GM04504 (cell line): Measurements from ENCODE around the gene SLC5A2.
"Not testable (repeated sequence)": the region's sequence is repeated elsewhere in the genome, so short reads cannot be mapped to it uniquely, and the experiment has no call there.

Experiments used
- DNase-seq: peaks from one replicate; pipeline ENCODE4 v3.0.0-alpha.2; 2012; ENCODE audit warnings: low read depth

The SLC5A2 gene

DNA sequence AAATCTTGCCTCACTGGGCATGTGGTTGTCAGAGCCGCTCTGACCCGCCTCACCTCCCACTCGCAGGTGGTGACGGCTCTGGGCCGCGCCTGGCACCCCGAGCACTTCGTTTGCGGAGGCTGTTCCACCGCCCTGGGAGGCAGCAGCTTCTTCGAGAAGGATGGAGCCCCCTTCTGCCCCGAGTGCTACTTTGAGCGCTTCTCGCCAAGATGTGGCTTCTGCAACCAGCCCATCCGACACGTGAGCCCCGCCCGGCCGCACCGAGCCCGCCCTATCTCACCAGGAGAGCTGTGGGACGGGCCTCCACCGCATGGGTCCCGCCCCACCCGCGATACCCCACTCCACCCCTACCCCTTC lies 7.0 kb upstream of the SLC5A2 start:
- no peak for DNase-seq

DNA sequence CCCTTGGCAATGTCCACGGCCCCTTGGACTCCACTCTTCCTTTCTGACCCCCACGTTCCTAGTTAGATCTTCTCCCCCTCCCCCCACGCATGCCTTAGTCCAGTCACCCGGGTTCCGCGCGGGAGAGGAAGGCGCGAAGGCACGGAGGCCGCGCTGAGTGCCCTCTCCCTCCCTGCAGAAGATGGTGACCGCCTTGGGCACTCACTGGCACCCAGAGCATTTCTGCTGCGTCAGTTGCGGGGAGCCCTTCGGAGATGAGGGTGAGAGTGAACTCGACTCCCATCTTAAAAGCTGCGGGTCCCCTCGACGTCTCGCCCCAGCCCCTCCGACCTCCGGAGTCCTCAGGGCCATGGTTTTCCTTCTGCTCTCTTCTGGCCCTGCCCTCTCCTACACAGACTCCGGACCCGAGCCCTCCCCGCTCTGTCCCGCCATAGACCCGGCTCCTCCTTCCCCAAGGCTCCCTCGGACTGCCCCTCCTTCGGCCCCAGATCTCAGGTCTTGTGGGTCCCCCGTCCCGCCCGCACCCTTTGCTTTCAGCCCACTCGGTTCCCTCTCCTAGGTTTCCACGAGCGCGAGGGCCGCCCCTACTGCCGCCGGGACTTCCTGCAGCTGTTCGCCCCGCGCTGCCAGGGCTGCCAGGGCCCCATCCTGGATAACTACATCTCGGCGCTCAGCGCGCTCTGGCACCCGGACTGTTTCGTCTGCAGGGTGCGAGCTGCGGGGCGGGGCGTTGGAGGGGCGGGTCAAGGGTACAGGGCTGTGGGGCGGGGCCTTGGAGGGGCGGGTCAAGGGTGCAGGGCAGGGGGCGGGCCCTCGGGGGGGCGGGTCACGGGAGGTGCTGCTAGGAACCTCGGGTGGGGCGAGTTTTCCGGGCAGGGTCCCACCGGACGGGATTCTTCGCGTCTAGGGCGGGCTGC lies 6.4 kb upstream of the SLC5A2 start:
- DNase-seq: no peak

DNA sequence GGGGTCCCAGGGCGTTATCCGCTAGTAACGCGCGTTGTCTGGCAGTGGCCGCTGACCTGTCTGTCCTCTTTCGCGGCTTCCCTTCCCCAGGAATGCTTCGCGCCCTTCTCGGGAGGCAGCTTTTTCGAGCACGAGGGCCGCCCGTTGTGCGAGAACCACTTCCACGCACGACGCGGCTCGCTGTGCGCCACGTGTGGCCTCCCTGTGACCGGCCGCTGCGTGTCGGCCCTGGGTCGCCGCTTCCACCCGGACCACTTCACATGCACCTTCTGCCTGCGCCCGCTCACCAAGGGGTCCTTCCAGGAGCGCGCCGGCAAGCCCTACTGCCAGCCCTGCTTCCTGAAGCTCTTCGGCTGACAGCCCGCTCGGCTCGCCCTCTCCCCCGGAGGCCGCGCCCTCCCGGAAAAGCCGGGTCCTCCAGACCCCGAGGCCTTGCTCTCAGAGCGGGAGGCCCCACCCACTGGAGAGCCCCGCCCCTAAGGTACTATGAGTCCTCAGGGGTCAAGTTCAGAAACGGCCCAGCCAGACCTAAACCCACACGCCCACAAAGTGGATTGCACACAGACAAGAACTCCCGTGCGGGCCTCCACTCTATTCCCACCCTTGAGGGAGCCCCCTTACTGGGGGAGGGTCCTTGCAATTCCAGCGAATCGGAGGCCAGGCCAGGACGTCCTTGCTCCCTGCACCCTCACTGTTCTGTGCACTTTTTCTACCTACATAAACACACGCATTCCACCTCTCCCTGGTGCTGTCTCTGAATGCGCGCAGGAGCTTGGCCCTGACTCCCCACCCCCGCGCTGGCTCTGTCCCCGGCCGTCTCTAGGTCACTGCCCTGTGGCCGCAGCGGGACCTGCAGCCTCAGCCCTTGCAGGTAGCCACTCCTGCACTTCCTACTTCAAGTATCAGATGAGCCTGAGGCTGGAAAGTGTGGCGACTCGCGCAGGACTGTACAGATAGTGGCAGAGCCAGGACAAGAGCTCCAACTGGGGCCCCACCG lies 5.4 kb upstream of the SLC5A2 start:
- no peak for DNase-seq

DNA sequence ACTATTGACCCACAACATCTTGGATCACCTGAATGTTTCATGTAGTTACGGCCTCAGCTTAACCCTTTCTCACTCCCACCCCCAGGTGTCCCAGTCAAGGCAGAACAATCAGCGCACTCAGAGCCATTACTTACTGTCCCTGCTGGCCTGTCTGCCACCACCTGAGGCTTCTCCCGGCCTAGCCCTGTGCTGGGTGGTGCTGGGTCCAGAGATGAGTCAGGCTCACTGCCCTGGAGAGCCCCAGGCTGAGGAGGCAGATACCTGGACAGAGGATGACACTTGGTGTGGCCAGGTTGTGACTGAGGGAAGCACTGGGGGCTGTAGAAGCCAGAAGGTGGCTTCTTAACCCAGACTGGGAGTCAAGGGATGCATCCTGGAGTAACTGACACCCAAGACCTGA lies 4.0 kb upstream of the SLC5A2 start:
- DNase-seq: no peak

DNA sequence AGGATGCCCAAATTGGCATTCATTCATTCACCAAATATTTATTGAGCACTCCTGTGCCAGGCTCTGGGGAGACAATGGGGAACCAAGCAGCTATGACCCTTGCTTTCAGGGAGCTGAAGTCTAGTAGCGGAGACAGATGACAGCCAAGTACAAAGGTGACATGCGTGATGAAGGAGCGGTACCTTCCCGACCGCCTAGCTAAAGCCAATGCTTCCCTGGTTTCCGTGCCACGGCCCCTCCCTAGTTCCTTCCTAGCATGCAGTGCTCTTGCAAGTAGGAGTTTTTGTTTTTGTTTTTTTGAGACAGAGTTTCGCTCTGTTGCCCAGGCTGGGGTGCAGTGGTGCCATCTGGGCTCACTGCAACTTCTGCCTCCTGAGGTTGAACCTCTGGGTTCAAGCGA lies 3.2 kb upstream of the SLC5A2 start:
- DNase-seq: no peak

DNA sequence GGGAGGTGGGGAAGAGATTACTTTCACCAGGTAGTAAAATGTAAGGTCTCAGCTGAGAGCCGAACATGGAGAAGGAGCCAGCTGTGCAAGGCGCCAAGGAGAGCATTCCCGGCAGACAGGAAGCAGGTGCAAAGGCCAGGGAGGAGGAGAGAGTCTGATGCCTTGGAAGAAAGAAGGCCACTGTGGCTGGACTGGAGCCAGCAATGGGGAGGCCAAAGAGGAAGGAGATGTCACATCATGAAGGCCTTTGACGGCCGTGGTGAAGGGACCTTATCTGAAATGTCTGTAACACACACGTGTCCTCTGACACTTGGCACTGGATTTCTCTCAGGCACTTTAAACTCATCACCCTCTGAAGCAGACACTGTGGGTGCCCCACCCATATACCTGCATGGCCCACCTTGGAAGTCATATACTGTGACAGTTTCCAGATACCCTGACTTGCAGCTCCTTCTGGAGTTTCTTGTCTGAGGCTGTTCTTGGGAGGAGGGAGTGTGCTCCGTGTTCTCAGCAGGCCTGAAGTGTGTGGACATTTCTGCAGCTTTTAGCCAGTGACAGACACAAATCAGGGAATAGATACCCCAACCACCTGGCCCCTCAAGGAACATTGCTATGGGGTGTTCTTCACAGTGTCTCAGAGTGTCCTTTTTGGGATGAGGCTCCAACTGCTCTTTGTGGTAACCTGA lies 1.9 kb upstream of the SLC5A2 start:
- DNase-seq: no peak

DNA sequence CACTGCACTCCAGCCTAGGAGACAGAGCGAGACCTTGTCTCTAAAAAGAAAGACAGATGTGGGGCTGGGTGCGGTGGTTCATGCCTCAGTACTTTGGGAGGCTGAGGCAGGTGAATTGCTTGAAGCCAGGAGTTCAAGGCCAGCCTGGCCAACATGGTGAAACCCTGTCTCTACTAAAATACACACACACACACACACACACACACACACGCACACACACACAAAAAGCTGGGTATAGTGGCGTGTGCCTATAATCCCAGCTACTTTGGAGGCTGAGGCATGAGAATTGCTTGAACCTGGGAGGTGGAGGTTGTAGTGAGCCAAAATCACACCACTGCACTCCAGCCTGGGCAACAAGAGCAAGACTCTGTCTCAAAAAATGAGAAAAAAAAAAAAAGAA lies 1.1 kb downstream of the SLC5A2 start:
- DNase-seq: not testable (repeated sequence)

DNA sequence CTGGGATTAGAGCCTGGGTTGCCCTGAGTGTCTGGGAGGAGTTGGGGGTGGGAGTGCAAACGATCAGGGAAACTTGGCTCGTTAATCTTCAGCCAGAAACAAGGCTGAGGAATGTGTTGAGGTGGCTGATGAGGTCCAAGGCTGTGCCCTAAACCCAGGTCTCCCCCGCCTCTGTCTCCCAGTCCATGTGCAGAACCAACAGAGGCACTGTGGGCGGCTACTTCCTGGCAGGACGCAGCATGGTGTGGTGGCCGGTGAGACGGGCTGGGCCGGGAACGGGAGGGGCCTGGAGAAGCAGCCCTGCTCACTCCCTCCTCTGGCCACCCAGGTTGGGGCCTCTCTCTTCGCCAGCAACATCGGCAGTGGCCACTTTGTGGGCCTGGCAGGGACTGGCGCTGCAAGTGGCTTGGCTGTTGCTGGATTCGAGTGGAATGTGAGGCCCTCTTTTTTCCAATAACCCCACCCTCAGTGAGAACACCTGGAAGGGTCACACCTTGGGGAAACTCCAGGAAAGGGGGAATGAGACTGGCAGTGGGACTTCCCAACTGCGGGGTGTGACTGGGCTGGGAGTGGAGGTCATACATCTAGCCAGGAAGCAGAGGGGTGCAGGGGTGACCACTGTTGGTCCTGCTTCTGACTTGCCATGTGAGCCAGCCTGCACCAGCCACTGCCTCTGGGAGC lies 1.7 kb downstream of the SLC5A2 start:
- no peak for DNase-seq

DNA sequence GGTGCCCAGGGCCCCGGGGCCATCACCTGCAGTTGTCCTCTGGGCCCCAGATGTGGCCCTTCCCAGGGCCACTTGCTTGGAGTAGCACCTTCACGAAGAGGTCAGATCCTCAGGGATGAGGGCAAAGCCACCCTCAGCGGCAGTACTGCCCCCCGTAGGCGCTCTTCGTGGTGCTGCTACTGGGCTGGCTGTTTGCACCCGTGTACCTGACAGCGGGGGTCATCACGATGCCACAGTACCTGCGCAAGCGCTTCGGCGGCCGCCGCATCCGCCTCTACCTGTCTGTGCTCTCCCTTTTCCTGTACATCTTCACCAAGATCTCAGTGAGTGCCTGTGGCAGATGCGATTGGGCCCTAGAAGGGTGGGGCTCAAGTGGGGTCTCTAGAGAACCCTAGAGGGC lies 2.6 kb downstream of the SLC5A2 start:
- no peak for DNase-seq

DNA sequence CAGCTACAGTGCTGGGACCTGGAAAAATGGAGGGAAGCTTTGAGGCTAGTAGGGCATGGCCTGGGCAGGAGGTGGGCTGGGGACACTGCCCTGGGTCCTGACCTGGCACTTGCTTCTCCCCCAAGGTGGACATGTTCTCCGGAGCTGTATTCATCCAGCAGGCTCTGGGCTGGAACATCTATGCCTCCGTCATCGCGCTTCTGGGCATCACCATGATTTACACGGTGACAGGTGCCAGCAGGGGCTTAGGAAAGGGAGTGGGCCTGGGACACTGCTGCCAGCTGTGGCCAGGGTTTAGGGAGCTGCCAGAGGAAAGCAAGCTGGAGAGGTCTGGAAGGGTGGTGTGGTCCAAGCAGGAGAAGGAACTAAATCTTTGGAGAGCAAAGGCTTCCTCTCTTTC lies 3.1 kb downstream of the SLC5A2 start:
- no peak for DNase-seq

DNA sequence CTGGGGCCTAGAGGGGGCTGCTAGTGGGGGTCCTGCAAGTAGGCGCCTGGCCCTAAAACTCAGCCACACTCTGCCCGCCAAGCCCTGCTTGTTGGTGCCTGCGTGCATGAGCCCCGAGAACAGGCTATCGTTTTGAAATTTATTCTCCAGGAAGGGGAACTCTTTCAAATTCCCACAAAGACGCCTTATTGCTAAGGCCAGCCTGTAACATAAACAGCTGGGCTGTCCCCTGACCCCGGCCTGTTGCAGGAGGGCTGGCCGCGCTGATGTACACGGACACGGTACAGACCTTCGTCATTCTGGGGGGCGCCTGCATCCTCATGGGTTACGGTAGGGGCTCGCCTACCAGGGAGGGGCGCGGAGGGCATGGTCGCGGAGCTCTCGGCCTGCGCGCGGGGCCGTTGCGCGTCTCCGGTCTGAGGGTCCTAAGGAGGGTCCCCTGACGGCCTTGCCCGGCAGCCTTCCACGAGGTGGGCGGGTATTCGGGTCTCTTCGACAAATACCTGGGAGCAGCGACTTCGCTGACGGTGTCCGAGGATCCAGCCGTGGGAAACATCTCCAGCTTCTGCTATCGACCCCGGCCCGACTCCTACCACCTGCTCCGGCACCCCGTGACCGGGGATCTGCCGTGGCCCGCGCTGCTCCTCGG lies 4.3 kb downstream of the SLC5A2 start:
- no peak for DNase-seq

DNA sequence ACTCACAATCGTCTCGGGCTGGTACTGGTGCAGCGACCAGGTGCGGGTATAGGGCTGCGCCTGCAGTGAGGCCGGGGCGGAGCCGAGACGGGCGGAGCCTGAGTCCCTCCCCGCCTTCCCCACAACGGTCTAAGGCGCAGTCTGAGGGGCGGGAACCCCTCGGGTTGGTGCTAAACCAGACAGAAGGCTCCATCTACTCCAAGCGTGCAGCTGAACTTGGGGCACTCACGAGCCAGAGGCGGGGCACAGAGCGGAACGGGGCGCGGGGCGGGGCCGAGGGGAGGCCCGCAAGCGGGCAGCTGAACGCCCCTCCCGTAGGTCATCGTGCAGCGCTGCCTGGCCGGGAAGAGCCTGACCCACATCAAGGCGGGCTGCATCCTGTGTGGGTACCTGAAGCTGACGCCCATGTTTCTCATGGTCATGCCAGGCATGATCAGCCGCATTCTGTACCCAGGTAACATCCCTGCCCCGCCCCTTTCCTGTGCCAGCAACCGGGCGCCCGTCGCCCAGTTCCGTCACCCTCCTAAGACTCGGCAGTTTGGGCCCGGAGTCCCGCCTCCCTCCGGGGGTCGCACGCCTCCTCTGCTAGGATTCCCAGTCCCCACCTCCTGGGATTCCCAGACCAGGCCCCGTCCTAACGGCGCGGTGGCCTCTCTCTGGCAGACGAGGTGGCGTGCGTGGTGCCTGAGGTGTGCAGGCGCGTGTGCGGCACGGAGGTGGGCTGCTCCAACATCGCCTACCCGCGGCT lies 5.0 kb downstream of the SLC5A2 start:
- no peak for DNase-seq

DNA sequence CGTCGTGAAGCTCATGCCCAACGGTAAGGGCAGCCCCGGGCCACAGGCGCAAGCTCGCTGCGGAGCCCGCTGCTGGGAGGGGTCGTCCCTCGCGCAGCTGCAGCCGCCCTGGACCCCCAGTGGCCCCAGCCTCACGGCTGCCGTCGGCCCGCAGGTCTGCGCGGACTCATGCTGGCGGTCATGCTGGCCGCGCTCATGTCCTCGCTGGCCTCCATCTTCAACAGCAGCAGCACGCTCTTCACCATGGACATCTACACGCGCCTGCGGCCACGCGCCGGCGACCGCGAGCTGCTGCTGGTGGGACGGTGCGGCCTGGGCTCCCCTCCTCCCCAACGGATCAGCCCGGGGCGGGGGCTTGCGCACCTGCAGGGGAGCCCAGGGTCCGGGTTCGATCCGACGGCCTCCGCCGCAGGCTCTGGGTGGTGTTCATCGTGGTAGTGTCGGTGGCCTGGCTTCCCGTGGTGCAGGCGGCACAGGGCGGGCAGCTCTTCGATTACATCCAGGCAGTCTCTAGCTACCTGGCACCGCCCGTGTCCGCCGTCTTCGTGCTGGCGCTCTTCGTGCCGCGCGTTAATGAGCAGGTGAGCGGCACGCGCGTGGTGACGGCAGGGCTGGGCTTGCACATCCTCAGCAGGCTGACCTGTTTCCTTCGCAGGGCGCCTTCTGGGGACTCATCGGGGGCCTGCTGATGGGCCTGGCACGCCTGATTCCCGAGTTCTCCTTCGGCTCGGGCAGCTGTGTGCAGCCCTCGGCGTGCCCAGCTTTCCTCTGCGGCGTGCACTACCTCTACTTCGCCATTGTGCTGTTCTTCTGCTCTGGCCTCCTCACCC lies 5.8 kb downstream of the SLC5A2 start:
- DNase-seq: no peak

DNA sequence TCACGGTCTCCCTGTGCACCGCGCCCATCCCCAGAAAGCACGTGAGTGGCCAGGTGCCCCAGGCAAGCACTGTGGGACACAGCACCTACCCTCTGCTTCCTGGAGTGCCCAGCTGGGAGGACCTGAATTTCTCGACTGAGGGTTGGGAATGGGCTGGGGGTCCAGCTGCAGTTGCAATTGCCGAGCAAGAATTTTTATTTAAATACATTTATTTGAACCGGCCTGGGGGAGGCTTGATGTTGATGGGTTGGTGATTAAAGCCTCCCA lies 6.3 kb downstream of the SLC5A2 start:
- no peak for DNase-seq

DNA sequence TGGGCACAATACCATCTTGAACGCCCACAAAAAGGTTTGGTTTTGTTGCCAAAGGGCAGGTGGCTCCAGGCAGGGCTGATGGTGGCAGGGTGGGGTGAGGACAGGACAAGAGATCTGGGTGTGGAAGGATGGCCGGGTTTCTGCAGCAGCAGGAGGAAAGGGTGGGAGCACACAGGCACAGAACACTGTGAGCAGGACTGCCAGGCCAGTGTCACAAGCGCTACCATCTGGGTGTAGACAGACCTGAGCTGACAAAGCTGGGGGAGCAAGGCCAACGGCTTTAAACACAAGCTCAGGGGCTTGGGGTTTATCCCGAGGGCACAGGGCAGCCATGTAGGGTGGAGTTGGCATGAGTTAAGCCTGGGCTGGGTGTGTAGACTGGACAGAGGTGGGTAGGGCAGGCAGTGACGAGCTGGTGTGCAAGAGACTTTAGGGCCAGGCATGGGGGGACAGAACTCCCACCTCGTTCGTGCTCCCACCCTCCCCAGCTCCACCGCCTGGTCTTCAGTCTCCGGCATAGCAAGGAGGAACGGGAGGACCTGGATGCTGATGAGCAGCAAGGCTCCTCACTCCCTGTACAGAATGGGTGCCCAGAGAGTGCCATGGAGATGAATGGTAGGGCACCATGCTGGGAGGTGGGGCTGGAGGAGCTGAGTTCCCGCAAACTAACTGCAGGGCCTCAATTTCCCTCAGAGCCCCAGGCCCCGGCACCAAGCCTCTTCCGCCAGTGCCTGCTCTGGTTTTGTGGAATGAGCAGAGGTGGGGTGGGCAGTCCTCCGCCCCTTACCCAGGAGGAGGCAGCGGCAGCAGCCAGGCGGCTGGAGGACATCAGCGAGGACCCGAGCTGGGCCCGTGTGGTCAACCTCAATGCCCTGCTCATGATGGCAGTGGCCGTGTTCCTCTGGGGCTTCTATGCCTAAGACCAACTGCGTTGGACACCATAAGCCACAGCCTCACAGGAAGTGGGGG lies 7.0 kb downstream of the SLC5A2 start:
- DNase-seq: no peak

DNA sequence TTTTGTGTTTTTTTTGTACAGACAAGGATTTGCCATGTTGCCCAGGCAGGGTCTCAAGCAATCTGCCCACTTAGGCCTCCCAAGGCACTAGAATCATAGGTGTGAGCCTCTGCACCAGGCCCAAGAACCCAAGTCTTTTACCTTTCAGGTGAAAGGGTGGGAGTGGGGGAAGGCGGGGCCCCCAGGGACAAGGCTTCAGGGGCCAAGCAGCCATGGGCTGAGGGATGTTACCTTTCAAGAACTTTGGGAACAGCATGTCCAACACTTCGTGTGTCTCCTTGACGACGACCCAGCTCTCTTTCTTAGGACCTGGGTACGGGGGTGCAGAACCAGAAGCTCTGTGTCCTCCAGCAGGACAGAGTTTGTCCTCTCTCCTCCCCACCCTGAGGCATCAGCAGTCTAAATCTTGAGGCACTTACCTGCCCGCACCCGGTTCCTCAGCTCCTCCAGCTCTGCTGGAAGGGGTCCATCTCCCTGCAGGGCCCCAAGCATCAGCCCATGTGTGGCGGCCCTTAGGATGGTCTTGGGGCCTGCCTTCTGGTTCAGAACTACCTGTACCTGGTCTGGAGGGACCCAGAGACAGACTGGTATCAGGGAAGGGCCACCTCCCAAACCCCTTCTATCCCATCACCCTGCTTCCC lies 9.0 kb downstream of the SLC5A2 start:
- no peak for DNase-seq

DNA sequence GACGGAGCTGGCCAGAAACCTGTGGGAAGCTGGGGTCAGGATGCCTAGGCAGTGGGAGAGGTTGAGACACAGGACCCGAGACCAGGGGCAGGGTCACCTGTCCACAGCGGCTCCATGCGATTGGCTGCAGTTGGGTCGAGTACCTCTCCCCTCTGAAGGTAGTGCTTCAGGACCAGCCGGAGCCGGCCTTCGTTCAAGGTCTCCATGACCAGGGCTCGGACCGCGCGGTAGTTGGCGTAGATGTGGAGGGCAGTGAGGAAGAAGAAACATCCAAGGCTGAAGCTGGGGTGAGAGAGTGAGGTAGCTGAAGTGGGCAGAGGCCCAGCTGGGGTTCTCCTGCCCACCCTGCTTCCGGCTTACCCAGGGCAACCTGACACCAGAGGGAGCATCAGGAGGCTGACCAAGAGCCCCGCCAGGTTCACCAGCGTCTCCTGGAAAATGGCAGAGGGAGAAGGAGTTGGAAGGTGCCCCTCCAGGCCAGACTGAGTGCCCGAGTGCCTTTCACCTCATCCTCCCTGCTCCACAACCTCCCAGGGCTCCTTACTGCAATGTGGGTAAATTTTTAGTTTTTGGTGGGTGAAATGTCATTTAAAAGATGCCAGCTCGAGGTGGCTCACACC lies 10.7 kb downstream of the SLC5A2 start:
- no peak for DNase-seq

DNA sequence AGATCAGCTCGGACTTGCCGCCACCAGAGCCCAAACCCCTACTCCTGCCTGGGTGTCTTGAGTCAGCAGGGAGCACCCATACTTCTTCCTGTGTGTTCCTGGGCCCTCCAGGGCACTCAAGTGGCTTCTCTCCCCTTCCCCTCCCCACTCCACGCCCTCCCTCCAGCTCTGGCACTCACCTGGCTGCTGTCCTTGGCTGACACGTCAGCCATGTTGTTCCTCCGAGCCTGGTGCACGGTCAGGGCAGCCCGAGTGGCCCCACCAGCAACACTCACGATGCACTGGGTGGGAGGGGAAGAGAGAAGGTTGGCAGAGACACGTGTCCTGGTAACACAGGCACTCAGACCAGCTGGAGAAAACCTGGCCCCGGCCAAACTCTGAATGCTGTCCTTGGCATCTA lies 13.7 kb downstream of the SLC5A2 start:
- DNase-seq: no peak
